Measurements from ENCODE around the gene IGDCC3.

GRCh38 chr15:65368302-65369211 lies 9.2 kb downstream of the IGDCC3 start:
- TF ChIP-seq CTCF (IDR thresholded peaks at IDR 0.05 in 4 of 5, conservative IDR thresholded peaks at IDR 0.05 in 1 of 5) = no peak
- no peak for TF ChIP-seq POLR2A (IDR thresholded peaks at IDR 0.05)

All from gastrocnemius medialis (tissue), 4 donors.